HCT116 (cell line): Measurements from ENCODE around the gene HGS. TPM values are rescaled to one million over a fixed set of nuclear protein-coding genes. Genes with fewer than 3 reads are reported as not detected.

Experiments
- ATAC-seq: fragments of 200-7000 bp; cut with Tn5 transposase; 2 replicates; pipeline ENCODE4 v1.9.1; 2020; ENCODE audit warnings: mild to moderate bottlenecking, moderate library complexity
- BruUV-seq: library from RNA; stranded (reverse); fragments of 400-500 nt; replicated peaks from 2 replicates; lab custom pipeline; 2021; lab: Mats Ljungman, UMichigan
- CTCF ChIA-PET: fragments of 300-600 bp; sonication (Branson Sonifier 250); formaldehyde crosslinking; loops from one replicate; lab custom pipeline; 2021; ENCODE audit warnings: antibody characterized with exemption; lab: Charles Lee
- POLR2A ChIA-PET: fragments of 300-600, 350-600 bp; sonication (Branson Sonifier 250); formaldehyde crosslinking; loops from one replicate; lab custom pipeline; 2021; ENCODE audit warnings: antibody characterized with exemption; lab: Charles Lee
- RAD21 ChIA-PET, 2 experiments: fragments of 300-600 bp; sonication (Branson Sonifier 250); formaldehyde crosslinking; loops; one replicate each; lab custom pipeline; 2023; ENCODE audit warnings: low total read pairs in 2 of 2; ENCODE audit not compliant: uncharacterized antibody in 2 of 2, unreplicated experiment in 2 of 2, low non-redundant PET in 1 of 2; lab: Charles Lee
- DNase-seq: peaks from one replicate; pipeline ENCODE4 v3.0.0-alpha.2; 2010; ENCODE audit warnings: low read depth, low spot score
- H2AFZ ChIP-seq: fragments of 200-600 bp; shearing (Covaris generic), sonication (generic); 2 replicates; pipeline ENCODE4 v1.6.1; 2017; ENCODE audit warnings: low read depth, mixed run types, mixed read lengths, antibody characterized with exemption, low read length; ENCODE audit not compliant: poor library complexity, severe bottlenecking
- H3K27ac ChIP-seq: 2 replicates; pipeline ENCODE4 v1.5.1; 2012; ENCODE audit warnings: low read depth, low read length
- H3K27me3 ChIP-seq: fragments of 200-600 bp; sonication (generic); 2 replicates; pipeline ENCODE4 v1.6.1; 2016; ENCODE audit warnings: mixed run types, low read length, mixed read lengths; ENCODE audit not compliant: insufficient read depth
- H3K36me3 ChIP-seq, 2 experiments: fragments of 200-500 bp in 1 of 2; fragments of 200-600 bp in 1 of 2; sonication (Bioruptor generic) in 1 of 2; sonication (generic) in 1 of 2; 2 replicates each; pipeline versions ENCODE4 v1.5.1 to v1.6.1; 2014 to 2016; ENCODE audit warnings: low read length in 2 of 2, inconsistent platforms in 1 of 2, mixed read lengths in 1 of 2, mixed run types in 1 of 2; ENCODE audit not compliant: insufficient read depth in 2 of 2, control insufficient read depth in 1 of 2
- H3K4me1 ChIP-seq, 2 experiments: fragments of 200-600 bp in 1 of 2; sonication (generic) in 1 of 2; 2 replicates each; pipeline versions ENCODE4 v1.5.1 to v1.6.1; 2012 to 2017; ENCODE audit warnings: low read length in 2 of 2, inconsistent platforms in 1 of 2, mild to moderate bottlenecking in 1 of 2, mixed read lengths in 1 of 2, mixed run types in 1 of 2, moderate library complexity in 1 of 2; ENCODE audit not compliant: insufficient read depth in 2 of 2, control insufficient read depth in 1 of 2
- H3K4me2 ChIP-seq: fragments of 200-600 bp; sonication (generic); 2 replicates; pipeline ENCODE4 v1.6.1; 2017; ENCODE audit warnings: mixed run types, low read length, mixed read lengths
- H3K4me3 ChIP-seq, 2 experiments: fragments of 200-600 bp in 1 of 2; sonication (generic) in 1 of 2; replicated peaks in 1 of 2; 2 replicates each; pipeline ENCODE4 v1.5.1; 2011 to 2016; ENCODE audit warnings: low read length in 2 of 2, control low read depth in 1 of 2, low read depth in 1 of 2, mild to moderate bottlenecking in 1 of 2, mixed read lengths in 1 of 2, mixed run types in 1 of 2
- H3K79me2 ChIP-seq: fragments of 200-600 bp; sonication (generic); 2 replicates; pipeline ENCODE4 v1.6.1; 2017; ENCODE audit warnings: mild to moderate bottlenecking, mixed run types, low read length, moderate library complexity, mixed read lengths; ENCODE audit not compliant: insufficient read depth
- H3K9ac ChIP-seq: fragments of 200-600 bp; sonication (generic); 2 replicates; pipeline ENCODE4 v1.6.1; 2016; ENCODE audit warnings: low read length, mixed read lengths
- H3K9me2 ChIP-seq: fragments of 200-600 bp; sonication (generic), shearing (Covaris generic); 2 replicates; pipeline ENCODE4 v1.6.1; 2017; ENCODE audit warnings: mixed run types, mild to moderate bottlenecking, moderate library complexity; ENCODE audit not compliant: insufficient read depth
- H3K9me3 ChIP-seq, 2 experiments: fragments of 200-500 bp in 1 of 2; fragments of 200-600 bp in 1 of 2; sonication (Bioruptor generic) in 1 of 2; sonication (generic) in 1 of 2; 2 replicates each; pipeline ENCODE4 v1.6.1; 2014 to 2017; ENCODE audit warnings: low read length in 2 of 2, mixed read lengths in 2 of 2, inconsistent platforms in 1 of 2, low read depth in 1 of 2, mild to moderate bottlenecking in 1 of 2, mixed run types in 1 of 2, moderate library complexity in 1 of 2; ENCODE audit not compliant: control insufficient read depth in 1 of 2, insufficient read depth in 1 of 2
- H4K20me1 ChIP-seq: fragments of 200-600 bp; sonication (generic), shearing (Covaris generic); 2 replicates; pipeline ENCODE4 v1.6.1; 2017; ENCODE audit warnings: mixed run types, mild to moderate bottlenecking, moderate library complexity; ENCODE audit not compliant: insufficient read depth
- CBX3 ChIP-seq: IDR thresholded peaks from 2 replicates; pipeline ENCODE4 v1.6.1; 2012; ENCODE audit warnings: low read depth
- POLR2A ChIP-seq: IDR thresholded peaks from 2 replicates; pipeline ENCODE4 v1.7.0; 2011; ENCODE audit warnings: borderline replicate concordance; ENCODE audit not compliant: insufficient read depth, insufficient read length; ENCODE audit errors: extremely low read depth
- RAD21 ChIP-seq: IDR thresholded peaks from 2 replicates; pipeline ENCODE4 v1.6.1; 2012; ENCODE audit warnings: low read depth, mild to moderate bottlenecking
- REST ChIP-seq: IDR thresholded peaks from 2 replicates; pipeline ENCODE4 v1.6.1; 2012; ENCODE audit warnings: low read depth
- intact Hi-C: fragments of 100-400 bp; cut with micrococcal nuclease; formaldehyde crosslinking; loops from 2 replicates; pipeline ENCODE4 v1.10.0; 2022
- total RNA-seq: library from RNA; stranded (reverse); gene quantifications from one replicate; pipeline ENCODE4 v1.2.1, GENCODE V29; 2021; ENCODE audit not compliant: unreplicated experiment

The HGS gene
- total RNA-seq, 1 experiment from 2014 or later: 231 TPM

- TF ChIP-seq REST (no peak), RAD21 (no peak)
These were observed 25.0 kb downstream of the HGS start (continued) for GRCh38 chr17:81708739-81709185.

- RAD21 ChIA-PET: no interaction called here
- peak; percentile 55 for TF ChIP-seq POLR2A
- no peak for TF ChIP-seq CBX3
- Histone ChIP-seq H4K20me1 (no peaks in the 10 kb centered on the region), H3K4me2 (peak overlapping the region; percentile 100), H3K9me3 (no peaks in the 10 kb centered on the region), H3K27ac (peak overlapping the region; percentile 96), H3K79me2 (peaks cover 53% of the 10 kb centered on the region), H3K9ac (peak overlapping the region; percentile 93), H2AFZ (no peak overlapping the region), H3K4me3 (peak overlapping the region in 1 of 2 experiments; percentile 96; a peak in 3 of 4 replicates), H3K27me3 (no peaks in the 10 kb centered on the region), H3K36me3 (peaks cover 11 to 25% of the 10 kb centered on the region in 2 experiments; a peak in 3 of 4 replicates), H3K9me2 (no peaks in the 10 kb centered on the region), H3K4me1 (peaks cover 32 to 48% of the 10 kb centered on the region in 2 experiments)
- no TSS peak for BruUV-seq
- POLR2A ChIA-PET: interaction anchor here (0.8 to 1.5 kb wide), 2 partner anchors 8 to 28 kb away, joined by 3 to 5 read pairs; partner anchors contain the start of genes ARL16, HGS and MRPL12
- CTCF ChIA-PET: no interaction called here
- no peak for ATAC-seq
- DNase-seq: no peak
- intact Hi-C loops: no loop called here
These were observed 26.9 kb downstream of the HGS start for GRCh38 chr17:81710514-81711308.
